Astrocyte (in vitro differentiated cells and primary cell): ENCODE results near the gene FRMD4A. TPM values are rescaled to one million over a fixed set of nuclear protein-coding genes. Genes with fewer than 3 reads are reported as not detected.

Experiments used
- DNase-seq: peaks from one replicate; pipeline ENCODE4 v3.0.0-alpha.2; 2010; ENCODE audit warnings: low read depth
- FAIRE-seq: peaks from 2 replicates; lab custom pipeline; 2011; peaks lifted over from hg19 to GRCh38; lab: Jason Lieb, UNC
- H2AFZ ChIP-seq: 2 replicates; pipeline ENCODE4 v1.6.0; 2012; ENCODE audit warnings: low read depth, low read length, inconsistent platforms
- H3K27ac ChIP-seq: 2 replicates; pipeline ENCODE4 v1.5.1; 2011; ENCODE audit warnings: low read depth, low read length, inconsistent platforms
- H3K27me3 ChIP-seq: 2 replicates; pipeline ENCODE4 v1.6.0; 2011; ENCODE audit warnings: low read length, inconsistent platforms; ENCODE audit not compliant: insufficient read depth
- H3K36me3 ChIP-seq: 2 replicates; pipeline ENCODE4 v1.5.1; 2011; ENCODE audit warnings: low read length, inconsistent platforms; ENCODE audit not compliant: insufficient read depth
- H3K4me1 ChIP-seq: 2 replicates; pipeline ENCODE4 v1.5.1; 2011; ENCODE audit warnings: low read length, inconsistent platforms; ENCODE audit not compliant: insufficient read depth
- H3K4me2 ChIP-seq: 2 replicates; pipeline ENCODE4 v1.6.0; 2012; ENCODE audit warnings: low read length, inconsistent platforms
- H3K4me3 ChIP-seq: 2 replicates; pipeline ENCODE4 v1.5.1; 2011; ENCODE audit warnings: low read depth, mild to moderate bottlenecking, low read length, inconsistent platforms; ENCODE audit not compliant: insufficient read depth
- H3K79me2 ChIP-seq: 2 replicates; pipeline ENCODE4 v1.6.0; 2012; ENCODE audit warnings: mild to moderate bottlenecking, low read length, inconsistent platforms; ENCODE audit not compliant: insufficient read depth
- H3K9ac ChIP-seq: 2 replicates; pipeline ENCODE4 v1.6.0; 2012; ENCODE audit warnings: mild to moderate bottlenecking, low read length, inconsistent platforms
- H3K9me3 ChIP-seq: 2 replicates; pipeline ENCODE4 v1.5.1; 2012; ENCODE audit warnings: low read depth, mild to moderate bottlenecking, low read length, inconsistent platforms; ENCODE audit not compliant: insufficient read depth
- H4K20me1 ChIP-seq: 2 replicates; pipeline ENCODE4 v1.6.0; 2012; ENCODE audit warnings: low read length, inconsistent platforms; ENCODE audit not compliant: insufficient read depth
- H3K27ac Mint-ChIP-seq: one replicate; pipeline ENCODE4 v1.8.0; 2021; ENCODE audit warnings: mild to moderate bottlenecking, mixed read lengths; ENCODE audit not compliant: unreplicated experiment
- H3K27me3 Mint-ChIP-seq: one replicate; pipeline ENCODE4 v1.8.0; 2021; ENCODE audit warnings: low read depth, mixed read lengths; ENCODE audit not compliant: unreplicated experiment
- H3K36me3 Mint-ChIP-seq: one replicate; pipeline ENCODE4 v1.8.0; 2021; ENCODE audit warnings: low read depth, mixed read lengths; ENCODE audit not compliant: unreplicated experiment
- H3K4me1 Mint-ChIP-seq: one replicate; pipeline ENCODE4 v1.8.0; 2021; ENCODE audit warnings: low read depth, mixed read lengths; ENCODE audit not compliant: unreplicated experiment
- H3K4me3 Mint-ChIP-seq: one replicate; pipeline ENCODE4 v1.8.0; 2021; ENCODE audit warnings: mild to moderate bottlenecking, moderate library complexity, mixed read lengths; ENCODE audit not compliant: unreplicated experiment
- H3K9me3 Mint-ChIP-seq: one replicate; pipeline ENCODE4 v1.8.0; 2021; ENCODE audit warnings: mild to moderate bottlenecking, mixed read lengths; ENCODE audit not compliant: unreplicated experiment
- EZH2 ChIP-seq: IDR thresholded peaks from 2 replicates; pipeline ENCODE4 v1.6.1; 2012; ENCODE audit warnings: mild to moderate bottlenecking, low read length, inconsistent platforms; ENCODE audit not compliant: insufficient read depth
- total RNA-seq: library from RNA; stranded (reverse); gene quantifications from 2 replicates; pipeline ENCODE4 v1.2.1, GENCODE V29; 2021
- TF ChIP-seq, protein P1 (sequence below): IDR thresholded peaks from 2 replicates; pipeline ENCODE4 v1.5.1; 2011; ENCODE audit warnings: low read depth, mild to moderate bottlenecking, inconsistent platforms, low read length, moderate library complexity; ENCODE audit not compliant: insufficient read depth

FRMD4A gene
- total RNA-seq, 1 donor from 2014 or later = 82.5 TPM

- Histone ChIP-seq H3K36me3 (no peaks in the 10 kb centered on the region), H2AFZ (no peak overlapping the region), H3K9ac (no peak overlapping the region), H4K20me1 (no peaks in the 10 kb centered on the region), H3K4me3 (no peak overlapping the region), H3K4me1 (peaks cover 9% of the 10 kb centered on the region), H3K9me3 (no peaks in the 10 kb centered on the region), H3K79me2 (no peaks in the 10 kb centered on the region), H3K27me3 (no peaks in the 10 kb centered on the region), H3K4me2 (no peak overlapping the region), H3K27ac (no peak overlapping the region)
- FAIRE-seq (no peak), DNase-seq (no peak)
- no peak overlapping the region for H3K27ac Mint-ChIP-seq
- peaks cover 15% of the 10 kb centered on the region for H3K4me1 Mint-ChIP-seq
- H3K4me3 Mint-ChIP-seq = no peak overlapping the region
- no peaks in the 10 kb centered on the region for H3K36me3 Mint-ChIP-seq
- peaks cover 3% of the 10 kb centered on the region for H3K27me3 Mint-ChIP-seq
- TF ChIP-seq, protein P1, sequence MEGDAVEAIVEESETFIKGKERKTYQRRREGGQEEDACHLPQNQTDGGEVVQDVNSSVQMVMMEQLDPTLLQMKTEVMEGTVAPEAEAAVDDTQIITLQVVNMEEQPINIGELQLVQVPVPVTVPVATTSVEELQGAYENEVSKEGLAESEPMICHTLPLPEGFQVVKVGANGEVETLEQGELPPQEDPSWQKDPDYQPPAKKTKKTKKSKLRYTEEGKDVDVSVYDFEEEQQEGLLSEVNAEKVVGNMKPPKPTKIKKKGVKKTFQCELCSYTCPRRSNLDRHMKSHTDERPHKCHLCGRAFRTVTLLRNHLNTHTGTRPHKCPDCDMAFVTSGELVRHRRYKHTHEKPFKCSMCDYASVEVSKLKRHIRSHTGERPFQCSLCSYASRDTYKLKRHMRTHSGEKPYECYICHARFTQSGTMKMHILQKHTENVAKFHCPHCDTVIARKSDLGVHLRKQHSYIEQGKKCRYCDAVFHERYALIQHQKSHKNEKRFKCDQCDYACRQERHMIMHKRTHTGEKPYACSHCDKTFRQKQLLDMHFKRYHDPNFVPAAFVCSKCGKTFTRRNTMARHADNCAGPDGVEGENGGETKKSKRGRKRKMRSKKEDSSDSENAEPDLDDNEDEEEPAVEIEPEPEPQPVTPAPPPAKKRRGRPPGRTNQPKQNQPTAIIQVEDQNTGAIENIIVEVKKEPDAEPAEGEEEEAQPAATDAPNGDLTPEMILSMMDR = no peak
- TF ChIP-seq EZH2 = no peak
- H3K9me3 Mint-ChIP-seq = no peaks in the 10 kb centered on the region
These were observed 402.3 kb downstream of the FRMD4A start for GRCh38 chr10:13928451-13928850.

GRCh38 chr10:13925971-13926780 lies 404.5 kb downstream of the FRMD4A start:
- Histone ChIP-seq H3K36me3 (no peaks in the 10 kb centered on the region), H3K79me2 (no peaks in the 10 kb centered on the region), H3K9me3 (no peaks in the 10 kb centered on the region), H2AFZ (no peak overlapping the region), H3K4me3 (no peak overlapping the region), H3K27ac (no peak overlapping the region), H3K4me2 (no peak overlapping the region), H4K20me1 (no peaks in the 10 kb centered on the region), H3K27me3 (no peaks in the 10 kb centered on the region), H3K9ac (no peak overlapping the region), H3K4me1 (peaks cover 18% of the 10 kb centered on the region)
- H3K27ac Mint-ChIP-seq = no peak overlapping the region
- peaks cover 1% of the 10 kb centered on the region for H3K36me3 Mint-ChIP-seq
- FAIRE-seq (peak; percentile 23), DNase-seq (peak; percentile 64)
- no peak overlapping the region for H3K4me3 Mint-ChIP-seq
- peaks cover 35% of the 10 kb centered on the region for H3K4me1 Mint-ChIP-seq
- H3K27me3 Mint-ChIP-seq = peaks cover 3% of the 10 kb centered on the region
- TF ChIP-seq EZH2 = no peak
- TF ChIP-seq, protein P1 = no peak
- peaks cover 1% of the 10 kb centered on the region for H3K9me3 Mint-ChIP-seq
